Measurements from ENCODE around the gene MAP3K4.

Gene MAP3K4

GRCh38 chr6:161091972-161092701 lies 100.6 kb downstream of the MAP3K4 start:
- no peaks in the 10 kb centered on the region for H3K9me3 Mint-ChIP-seq
- H3K4me3 Mint-ChIP-seq, result no peak overlapping the region
- no peaks in the 10 kb centered on the region for H3K27me3 Mint-ChIP-seq
- DNase-seq, result no peak
- peak overlapping the region; percentile 71 for H3K27ac Mint-ChIP-seq
- peaks cover 6% of the 10 kb centered on the region for H3K4me1 Mint-ChIP-seq (ENCODE audit: low read depth)
- peaks cover 85% of the 10 kb centered on the region for H3K36me3 Mint-ChIP-seq (ENCODE audit: low read depth)

DNA sequence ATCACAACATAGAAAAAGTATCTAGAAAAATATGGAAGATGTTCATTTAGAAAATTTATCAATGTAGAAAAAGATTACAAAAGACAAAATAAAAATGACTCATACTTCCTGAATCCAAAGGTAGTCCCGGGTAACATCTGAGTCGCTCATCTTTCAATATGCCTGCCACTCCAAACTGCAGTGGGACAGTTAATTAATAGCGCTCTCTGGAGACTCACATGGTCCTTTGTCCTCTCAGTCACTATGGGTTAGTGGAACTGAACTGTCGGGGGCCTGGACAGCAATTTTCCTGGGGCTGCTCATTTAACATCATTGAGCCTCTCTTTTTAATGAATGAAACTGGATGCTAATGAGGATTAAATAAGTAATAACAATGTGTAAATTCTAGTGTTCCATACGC lies 103.4 kb downstream of the MAP3K4 start:
- DNase-seq, result no peak
- Mint-ChIP-seq H3K9me3 (no peaks in the 10 kb centered on the region), H3K36me3 (ENCODE audit: low read depth) (peaks cover 85% of the 10 kb centered on the region), H3K27ac (no peak overlapping the region), H3K27me3 (no peaks in the 10 kb centered on the region), H3K4me1 (ENCODE audit: low read depth) (peaks cover 6% of the 10 kb centered on the region), H3K4me3 (no peak overlapping the region)

- H3K27me3 Mint-ChIP-seq, result no peaks in the 10 kb centered on the region
- H3K9me3 Mint-ChIP-seq, result no peaks in the 10 kb centered on the region
- DNase-seq, result no peak
- no peak overlapping the region for H3K27ac Mint-ChIP-seq
- H3K4me3 Mint-ChIP-seq, result no peak overlapping the region
- H3K36me3 Mint-ChIP-seq (ENCODE audit: low read depth), result peaks cover 87% of the 10 kb centered on the region
- H3K4me1 Mint-ChIP-seq (ENCODE audit: low read depth), result peaks cover 6% of the 10 kb centered on the region
Observed at GRCh38 chr6:161095916-161096315, 104.3 kb downstream of the MAP3K4 start.

DNA sequence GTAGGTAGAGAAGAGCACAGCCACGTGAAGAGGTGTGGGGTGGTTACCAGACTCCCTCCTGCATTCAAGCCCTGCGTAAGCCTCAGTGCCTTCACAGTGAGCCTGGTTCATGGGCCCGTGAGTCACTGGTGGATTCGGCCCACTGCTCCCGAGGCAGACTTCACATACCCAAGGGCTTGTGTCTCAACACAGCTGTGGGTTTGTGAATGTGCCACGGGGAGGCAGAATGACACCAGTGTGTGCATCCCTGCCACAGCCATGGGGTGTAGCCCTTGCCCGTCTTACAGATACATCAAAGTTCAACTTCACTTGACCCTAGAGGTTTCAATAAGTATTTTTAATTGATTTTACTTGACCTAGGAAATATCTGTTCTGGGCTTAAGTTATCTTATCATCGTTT lies 108.5 kb downstream of the MAP3K4 start:
- no peak for DNase-seq
- H3K27ac Mint-ChIP-seq, result no peak overlapping the region
- peaks cover 3% of the 10 kb centered on the region for H3K4me1 Mint-ChIP-seq (ENCODE audit: low read depth)
- H3K36me3 Mint-ChIP-seq (ENCODE audit: low read depth), result peaks cover 88% of the 10 kb centered on the region
- no peaks in the 10 kb centered on the region for H3K27me3 Mint-ChIP-seq
- no peak overlapping the region for H3K4me3 Mint-ChIP-seq
- no peaks in the 10 kb centered on the region for H3K9me3 Mint-ChIP-seq

DNA sequence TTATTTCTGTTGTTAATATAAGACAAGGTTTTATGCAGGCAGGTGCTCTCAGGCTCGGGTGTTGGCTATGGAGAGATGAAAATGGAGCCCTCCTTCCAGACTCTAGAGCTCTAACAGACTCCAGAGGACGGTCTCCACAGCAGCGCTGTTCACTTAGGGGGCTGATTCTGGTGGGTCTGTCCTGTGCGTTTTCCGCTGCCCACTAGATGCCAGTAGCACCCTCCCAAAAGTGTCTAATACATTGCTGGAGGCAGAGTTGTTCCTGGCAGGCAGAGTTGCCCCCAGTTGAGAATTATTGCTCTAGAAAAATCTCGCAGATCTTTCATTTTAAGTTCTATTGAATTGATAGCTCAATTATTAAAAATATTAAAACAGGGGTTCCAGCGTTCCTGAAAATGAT lies 109.9 kb downstream of the MAP3K4 start:
- Mint-ChIP-seq H3K27ac (no peak overlapping the region), H3K9me3 (no peaks in the 10 kb centered on the region), H3K4me3 (no peak overlapping the region), H3K36me3 (ENCODE audit: low read depth) (peaks cover 90% of the 10 kb centered on the region), H3K4me1 (ENCODE audit: low read depth) (peaks cover 8% of the 10 kb centered on the region), H3K27me3 (no peaks in the 10 kb centered on the region)
- DNase-seq, result no peak

DNA sequence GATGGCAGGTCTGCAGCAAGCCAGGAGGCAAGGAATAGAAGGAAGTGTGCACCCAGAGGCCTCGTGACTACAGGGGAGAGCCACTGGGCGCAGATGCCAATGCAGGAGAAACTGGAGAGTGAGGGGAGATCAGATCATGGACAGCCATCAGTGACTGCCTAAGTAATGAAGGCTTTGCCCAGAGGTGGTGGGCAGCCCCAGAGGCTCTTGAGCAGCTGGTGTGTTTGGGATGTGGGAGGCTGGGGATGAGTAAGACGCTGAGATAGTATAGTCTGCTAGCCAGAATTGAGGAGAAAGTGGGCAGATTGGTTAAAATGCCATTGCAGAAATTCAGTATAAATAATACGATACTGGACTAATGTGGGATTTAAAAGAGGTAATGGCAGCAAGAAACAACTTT lies 111.9 kb downstream of the MAP3K4 start:
- peaks cover 94% of the 10 kb centered on the region for H3K36me3 Mint-ChIP-seq (ENCODE audit: low read depth)
- H3K27ac Mint-ChIP-seq, result peak overlapping the region; percentile 27
- no peaks in the 10 kb centered on the region for H3K9me3 Mint-ChIP-seq
- H3K4me3 Mint-ChIP-seq, result no peak overlapping the region
- H3K4me1 Mint-ChIP-seq (ENCODE audit: low read depth), result peaks cover 8% of the 10 kb centered on the region
- DNase-seq, result no peak
- H3K27me3 Mint-ChIP-seq, result no peaks in the 10 kb centered on the region

DNA sequence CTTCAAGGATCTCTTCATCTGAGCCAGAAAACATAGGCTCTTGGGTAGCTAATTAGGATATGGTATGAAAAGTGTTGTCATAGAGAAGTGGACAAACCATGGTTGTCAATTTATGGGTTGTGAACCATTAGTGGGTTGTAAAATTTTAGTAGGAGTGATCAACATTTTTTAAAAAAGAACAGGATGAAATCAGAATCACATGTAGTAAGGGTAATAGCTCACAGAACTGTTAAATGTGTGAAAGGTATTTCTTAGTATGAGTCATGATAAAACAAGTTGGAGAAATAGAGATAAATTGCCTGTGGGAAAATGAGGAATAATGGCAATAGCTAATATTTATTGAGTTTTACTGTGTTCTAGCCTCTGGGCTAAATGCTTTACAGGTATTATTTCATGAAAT lies 113.4 kb downstream of the MAP3K4 start:
- Mint-ChIP-seq H3K36me3 (ENCODE audit: low read depth) (peaks cover 95% of the 10 kb centered on the region), H3K4me1 (ENCODE audit: low read depth) (peaks cover 8% of the 10 kb centered on the region), H3K27me3 (no peaks in the 10 kb centered on the region), H3K9me3 (no peaks in the 10 kb centered on the region), H3K4me3 (no peak overlapping the region), H3K27ac (peak overlapping the region; percentile 86)
- DNase-seq, result no peak

GRCh38 chr6:161105408-161105807 lies 113.8 kb downstream of the MAP3K4 start:
- H3K36me3 Mint-ChIP-seq (ENCODE audit: low read depth), result peaks cover 95% of the 10 kb centered on the region
- no peaks in the 10 kb centered on the region for H3K9me3 Mint-ChIP-seq
- DNase-seq, result no peak

DNA sequence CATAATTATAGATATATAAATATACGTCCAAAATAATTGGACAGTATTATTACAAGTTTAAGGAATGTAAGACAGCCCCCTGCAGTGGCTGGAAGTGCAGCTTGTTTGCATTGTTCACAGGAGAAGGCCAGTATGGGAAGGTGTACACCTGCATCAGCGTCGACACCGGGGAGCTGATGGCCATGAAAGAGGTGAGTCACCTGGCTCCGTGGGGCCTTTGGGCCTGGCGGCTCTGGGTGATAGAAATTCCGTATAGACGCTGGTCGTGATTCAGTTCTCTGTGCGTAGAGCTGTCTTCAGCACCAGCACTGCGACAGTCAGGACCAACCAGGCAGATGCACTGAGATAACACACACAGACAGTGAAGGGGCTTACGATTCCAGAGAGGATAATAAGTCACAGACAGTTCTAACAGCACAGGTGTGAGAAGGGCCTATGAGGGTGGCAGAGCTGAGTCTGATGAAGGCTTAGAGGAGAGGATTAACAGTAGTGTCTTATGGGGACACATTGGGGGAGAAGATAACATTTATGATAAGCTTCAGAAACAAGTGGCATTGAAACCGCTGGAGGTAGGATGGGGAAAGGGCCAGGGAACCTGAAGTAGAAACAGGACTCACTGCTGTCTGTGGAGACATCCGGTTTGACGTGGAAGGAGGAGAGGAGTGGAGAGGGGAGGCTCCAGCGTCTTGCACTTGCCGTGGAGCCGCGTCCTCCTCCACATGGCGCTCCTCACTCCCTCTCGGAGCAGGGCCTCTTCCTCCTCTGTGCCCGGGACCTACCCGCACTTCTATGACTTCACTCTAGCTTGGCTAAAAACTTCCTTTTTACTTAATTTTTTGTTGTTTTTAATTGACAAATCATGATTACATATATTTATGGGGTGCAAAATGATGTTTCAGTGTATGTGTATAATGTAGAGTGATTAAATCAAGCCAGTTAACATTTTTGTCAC lies 116.5 kb downstream of the MAP3K4 start:
- Mint-ChIP-seq H3K27ac (no peak overlapping the region), H3K4me3 (no peak overlapping the region), H3K27me3 (no peaks in the 10 kb centered on the region)

More at GRCh38 chr6:161105408-161105807, 113.8 kb downstream of the MAP3K4 start:
- peak overlapping the region; percentile 39 for H3K27ac Mint-ChIP-seq
- H3K4me1 Mint-ChIP-seq (ENCODE audit: low read depth), result peaks cover 11% of the 10 kb centered on the region
- H3K4me3 Mint-ChIP-seq, result no peak overlapping the region
- H3K27me3 Mint-ChIP-seq, result no peaks in the 10 kb centered on the region

DNA sequence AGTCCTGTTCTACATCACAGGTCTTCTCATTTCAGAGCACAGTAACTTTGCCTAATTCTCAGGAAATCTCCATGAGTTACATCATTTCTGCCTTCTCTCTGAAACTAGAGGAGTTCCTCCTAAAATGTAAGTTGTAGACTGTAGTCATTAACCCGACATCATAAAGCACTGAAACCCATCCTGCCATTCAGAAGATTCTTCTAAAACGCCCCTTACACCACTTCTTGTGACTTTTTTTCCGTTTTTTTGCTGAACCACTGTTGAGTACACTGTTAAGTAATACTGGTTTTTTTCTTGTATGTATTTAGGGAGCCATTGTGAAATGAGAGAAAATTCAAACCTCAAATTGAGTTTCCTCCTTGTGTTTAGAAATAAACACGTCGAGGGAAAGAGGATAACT lies 117.3 kb downstream of the MAP3K4 start:
- H3K4me3 Mint-ChIP-seq, result no peak overlapping the region
- H3K9me3 Mint-ChIP-seq, result no peaks in the 10 kb centered on the region
- peaks cover 38% of the 10 kb centered on the region for H3K4me1 Mint-ChIP-seq (ENCODE audit: low read depth)
- no peak for DNase-seq
- H3K27me3 Mint-ChIP-seq, result no peaks in the 10 kb centered on the region
- H3K27ac Mint-ChIP-seq, result no peak overlapping the region
- peaks cover 96% of the 10 kb centered on the region for H3K36me3 Mint-ChIP-seq (ENCODE audit: low read depth)

More for the DNA sequence above, 116.5 kb downstream of the MAP3K4 start:
- Mint-ChIP-seq H3K36me3 (ENCODE audit: low read depth) (peaks cover 98% of the 10 kb centered on the region), H3K9me3 (no peaks in the 10 kb centered on the region), H3K4me1 (ENCODE audit: low read depth) (peaks cover 36% of the 10 kb centered on the region)
- no peak for DNase-seq

- peaks cover 38% of the 10 kb centered on the region for H3K4me1 Mint-ChIP-seq (ENCODE audit: low read depth)
- H3K4me3 Mint-ChIP-seq, result no peak overlapping the region
- DNase-seq, result no peak
- H3K27me3 Mint-ChIP-seq, result no peaks in the 10 kb centered on the region
- no peaks in the 10 kb centered on the region for H3K9me3 Mint-ChIP-seq
- peaks cover 97% of the 10 kb centered on the region for H3K36me3 Mint-ChIP-seq (ENCODE audit: low read depth)
- no peak overlapping the region for H3K27ac Mint-ChIP-seq
Observed at GRCh38 chr6:161109366-161109765, 117.8 kb downstream of the MAP3K4 start.

DNA sequence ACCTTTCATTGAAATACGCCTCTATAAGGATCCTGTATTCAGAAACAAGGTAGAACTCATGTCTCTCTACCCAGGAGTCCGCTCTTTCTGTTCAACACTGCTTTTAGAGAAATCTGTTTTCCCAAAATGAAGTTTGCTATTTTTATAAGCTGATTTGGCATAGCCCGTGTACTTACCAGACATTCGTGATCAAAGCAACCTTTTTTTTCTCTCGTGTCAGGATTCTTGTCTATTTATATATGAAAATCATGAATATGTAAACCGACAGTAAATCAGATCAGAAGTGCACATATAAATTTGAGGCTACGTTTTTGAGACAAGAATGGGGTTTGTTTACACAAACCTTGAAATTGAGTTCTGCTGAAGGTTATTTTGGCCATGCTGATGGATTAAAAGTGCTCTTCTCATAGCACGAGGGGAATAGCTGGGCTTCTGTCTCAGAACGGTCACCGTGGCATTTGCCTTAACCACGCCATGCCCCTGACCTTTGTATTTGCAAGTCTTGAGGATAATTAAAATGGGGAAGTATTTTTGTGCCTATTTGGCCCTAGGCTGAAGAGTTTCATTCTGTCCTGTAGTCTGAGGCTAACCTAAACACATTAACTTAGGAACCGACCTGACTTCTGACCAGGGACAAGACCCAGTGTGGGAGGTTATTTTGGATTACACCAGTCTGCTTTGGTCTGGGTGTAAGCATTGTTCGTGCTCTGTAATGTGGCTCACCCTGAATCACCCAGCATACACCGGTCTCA lies 118.6 kb downstream of the MAP3K4 start:
- Mint-ChIP-seq H3K27me3 (no peaks in the 10 kb centered on the region), H3K4me1 (ENCODE audit: low read depth) (peaks cover 37% of the 10 kb centered on the region), H3K4me3 (no peak overlapping the region), H3K27ac (peak overlapping the region; percentile 69), H3K36me3 (ENCODE audit: low read depth) (peaks cover 98% of the 10 kb centered on the region), H3K9me3 (no peaks in the 10 kb centered on the region)
- DNase-seq, result no peak

DNA sequence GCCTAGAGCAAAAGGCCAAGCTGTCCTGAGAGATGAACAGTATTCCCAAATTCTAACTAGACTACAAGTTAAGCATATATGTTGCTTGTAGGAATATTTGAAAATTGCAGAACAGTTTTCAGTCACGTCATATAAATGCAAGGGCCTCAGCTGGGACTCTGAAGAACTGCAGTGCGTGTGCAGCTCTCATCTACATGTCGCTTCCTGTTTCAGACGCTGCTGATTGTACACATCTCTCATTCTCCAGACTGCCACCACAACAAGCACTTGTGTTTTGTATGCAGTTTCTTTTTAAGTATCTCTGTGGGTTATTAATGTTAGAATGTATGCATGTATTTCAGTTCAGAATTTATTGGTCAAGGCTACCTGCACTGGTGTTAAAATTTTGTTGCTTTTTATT lies 119.7 kb downstream of the MAP3K4 start:
- no peak overlapping the region for H3K4me3 Mint-ChIP-seq
- peak overlapping the region; percentile 69 for H3K27ac Mint-ChIP-seq
- DNase-seq, result no peak
- no peaks in the 10 kb centered on the region for H3K9me3 Mint-ChIP-seq
- no peaks in the 10 kb centered on the region for H3K27me3 Mint-ChIP-seq
- peaks cover 42% of the 10 kb centered on the region for H3K4me1 Mint-ChIP-seq (ENCODE audit: low read depth)
- peaks cover 98% of the 10 kb centered on the region for H3K36me3 Mint-ChIP-seq (ENCODE audit: low read depth)

GRCh38 chr6:161115468-161115867 lies 123.9 kb downstream of the MAP3K4 start:
- peaks cover 98% of the 10 kb centered on the region for H3K36me3 Mint-ChIP-seq (ENCODE audit: low read depth)
- no peaks in the 10 kb centered on the region for H3K27me3 Mint-ChIP-seq
- H3K27ac Mint-ChIP-seq, result peak overlapping the region; percentile 67

More at GRCh38 chr6:161115468-161115867, 123.9 kb downstream of the MAP3K4 start:
- no peak for DNase-seq
- Mint-ChIP-seq H3K9me3 (peaks cover 8% of the 10 kb centered on the region), H3K4me1 (ENCODE audit: low read depth) (peaks cover 39% of the 10 kb centered on the region), H3K4me3 (no peak overlapping the region)
